HepG2 (cell line): ENCODE results near the gene THOP1. TPM values are rescaled to one million over a fixed set of nuclear protein-coding genes. Genes with fewer than 3 reads are reported as not detected.

Experiments
- HMG20B ChIP-seq: conservative IDR thresholded peaks from 2 replicates; pipeline ENCODE4 v1.6.1; 2016; ENCODE audit warnings: missing genetic modification reagents, missing compliant biosample characterization
- MTF1 ChIP-seq: sonication (generic); formaldehyde crosslinking; IDR thresholded peaks from 2 replicates; pipeline ENCODE4 v1.5.0; 2020; ENCODE audit warnings: missing genetic modification reagents
- NKX3-1 ChIP-seq: sonication (generic); formaldehyde crosslinking; IDR thresholded peaks from 2 replicates; pipeline ENCODE4 v1.5.0; 2020; ENCODE audit warnings: missing genetic modification reagents
- PHB2 ChIP-seq: fragments of 450-650 bp; IDR thresholded peaks from 2 replicates; pipeline ENCODE4 v1.6.1; 2018; ENCODE audit not compliant: partially characterized antibody
- RERE ChIP-seq: IDR thresholded peaks from 2 replicates; pipeline ENCODE4 v1.6.1; 2016; ENCODE audit warnings: low read depth, missing genetic modification reagents, missing compliant biosample characterization
- SIN3B ChIP-seq: fragments of 150-350 bp; IDR thresholded peaks from 2 replicates; pipeline ENCODE4 v1.6.1; 2014; ENCODE audit warnings: low read length
- SMARCE1 ChIP-seq: fragments of 450-650 bp; IDR thresholded peaks from 2 replicates; pipeline ENCODE4 v1.6.1; 2017; ENCODE audit warnings: borderline replicate concordance
- SNAPC2 ChIP-seq: sonication (generic); formaldehyde crosslinking; IDR thresholded peaks from 2 replicates; pipeline ENCODE4 v1.8.1; 2022; ENCODE audit warnings: mild to moderate bottlenecking, missing genetic modification reagents
- STAT5B ChIP-seq: sonication (generic); formaldehyde crosslinking; IDR thresholded peaks from 2 replicates; pipeline ENCODE4 v1.4.0; 2020; ENCODE audit warnings: missing genetic modification reagents
- TMF1 ChIP-seq: sonication (generic); formaldehyde crosslinking; IDR thresholded peaks from 2 replicates; pipeline ENCODE4 v1.8.1; 2022; ENCODE audit warnings: low read depth, missing genetic modification reagents
- TRIM22 ChIP-seq: fragments of 450-650 bp; IDR thresholded peaks from 2 replicates; pipeline ENCODE4 v1.6.1; 2017
- ZNF225 ChIP-seq: sonication (generic); formaldehyde crosslinking; IDR thresholded peaks from 2 replicates; pipeline ENCODE4 v1.4.0; 2020; ENCODE audit warnings: mild to moderate bottlenecking, missing genetic modification reagents
- ZNF260 ChIP-seq: sonication (generic); formaldehyde crosslinking; IDR thresholded peaks from 2 replicates; pipeline ENCODE4 v1.4.0; 2020; ENCODE audit warnings: missing genetic modification reagents, low read depth, mild to moderate bottlenecking, borderline replicate concordance
- ZNF710 ChIP-seq: sonication (generic); formaldehyde crosslinking; IDR thresholded peaks from 2 replicates; pipeline ENCODE4 v1.5.0; 2020; ENCODE audit warnings: mild to moderate bottlenecking, missing genetic modification reagents, borderline replicate concordance
- ZNF83 ChIP-seq: sonication (generic); formaldehyde crosslinking; IDR thresholded peaks from 2 replicates; pipeline ENCODE4 v1.4.0; 2020; ENCODE audit warnings: missing genetic modification reagents, mild to moderate bottlenecking, borderline replicate concordance
- ZNF878 ChIP-seq: sonication (generic); formaldehyde crosslinking; IDR thresholded peaks from 2 replicates; pipeline ENCODE4 v1.8.1; 2023; ENCODE audit warnings: mild to moderate bottlenecking, missing genetic modification reagents, moderate library complexity
- polyA plus RNA-seq, 8 experiments: library from polyadenylated mRNA; depleted of rRNA in 3 of 8; stranded (reverse) in 7 of 8; unstranded in 1 of 8; fragments of >200 nt; fragmentation: Illumina TruSeq in 4 of 8; extraction: Trizol in 4 of 8; gene quantifications; 2 replicates each; pipeline versions ENCODE4 v1.2.1 to v1.2.3, GENCODE V29; 2011 to 2016; ENCODE audit warnings: low read depth in 4 of 8, missing spikeins in 1 of 8, mixed read lengths in 1 of 8; ENCODE audit not compliant: insufficient read depth in 1 of 8
- total RNA-seq, 5 experiments: library from RNA; depleted of rRNA; stranded (reverse); fragments of >200 nt; fragmentation: Illumina TruSeq; extraction: Trizol; gene quantifications; 2 replicates each; pipeline ENCODE4 v1.2.3, GENCODE V29; 2016; ENCODE audit warnings: low read depth in 1 of 5
- TF ChIP-seq, protein P1 (sequence below): sonication (generic); formaldehyde crosslinking; IDR thresholded peaks from 2 replicates; pipeline ENCODE4 v1.4.0; 2020; ENCODE audit warnings: missing genetic modification reagents
- TF ChIP-seq, protein P2 (sequence below): sonication (generic); formaldehyde crosslinking; IDR thresholded peaks from 2 replicates; pipeline ENCODE4 v1.4.0; 2020; ENCODE audit warnings: mild to moderate bottlenecking, missing genetic modification reagents, borderline replicate concordance

The THOP1 gene
- total and polyA plus RNA-seq, 2 of the 13 experiments (the other 11 are each of a cell fraction or from before 2014, with no cell fraction given): 74.4 to 116 TPM

DNA sequence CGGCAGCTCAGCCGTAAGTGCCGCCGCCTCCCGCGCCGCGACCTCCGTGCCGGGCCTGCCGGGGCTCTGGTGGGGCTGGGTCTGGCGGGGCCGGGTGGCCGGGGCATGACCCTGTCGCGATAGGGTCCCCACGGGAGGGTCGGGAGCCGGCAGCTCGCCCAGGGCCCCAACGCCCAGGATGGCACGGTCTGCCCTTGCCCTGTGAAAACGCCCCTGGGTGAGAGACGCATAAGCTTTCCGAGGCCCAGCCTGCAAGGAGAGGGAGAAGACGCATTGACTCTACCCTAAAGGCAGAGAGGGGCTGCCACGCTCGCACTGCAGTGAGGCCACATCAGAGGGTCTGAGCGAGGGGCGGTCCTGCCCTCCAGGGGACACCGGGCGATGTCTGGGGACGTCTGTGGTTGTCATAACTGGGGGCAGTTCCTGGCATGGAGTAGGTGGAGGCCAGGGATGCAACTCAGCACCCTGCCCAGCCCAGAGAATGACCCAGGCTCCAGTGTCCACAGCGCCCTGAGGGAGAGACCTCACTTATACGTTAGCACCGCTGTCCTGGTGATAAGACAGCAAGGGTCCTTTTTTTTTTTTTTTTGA lies 34.9 kb downstream of the THOP1 start (continued):
- no peak for TF ChIP-seq ZNF710 (CRISPR knock-in tag)
- TF ChIP-seq ZNF878: no peak
- no peak for TF ChIP-seq MTF1 (CRISPR knock-in tag)
- TF ChIP-seq PHB2: no peak
- TF ChIP-seq HMG20B (CRISPR knock-in tag): no peak
- no peak for TF ChIP-seq SMARCE1
- TF ChIP-seq STAT5B: no peak
- TF ChIP-seq TMF1: peak; percentile 11; the same call in 1 of the 2 replicates
- 0 out of 2 replicates have a peak, but pooled peaks have one; percentile 38 for TF ChIP-seq ZNF83 (CRISPR knock-in tag)
- no peak for TF ChIP-seq ZNF260 (CRISPR knock-in tag)
- TF ChIP-seq SIN3B: no peak
- no peak for TF ChIP-seq NKX3-1 (CRISPR knock-in tag)
- no peak for TF ChIP-seq ZNF225 (CRISPR knock-in tag)
- TF ChIP-seq, protein P1, sequence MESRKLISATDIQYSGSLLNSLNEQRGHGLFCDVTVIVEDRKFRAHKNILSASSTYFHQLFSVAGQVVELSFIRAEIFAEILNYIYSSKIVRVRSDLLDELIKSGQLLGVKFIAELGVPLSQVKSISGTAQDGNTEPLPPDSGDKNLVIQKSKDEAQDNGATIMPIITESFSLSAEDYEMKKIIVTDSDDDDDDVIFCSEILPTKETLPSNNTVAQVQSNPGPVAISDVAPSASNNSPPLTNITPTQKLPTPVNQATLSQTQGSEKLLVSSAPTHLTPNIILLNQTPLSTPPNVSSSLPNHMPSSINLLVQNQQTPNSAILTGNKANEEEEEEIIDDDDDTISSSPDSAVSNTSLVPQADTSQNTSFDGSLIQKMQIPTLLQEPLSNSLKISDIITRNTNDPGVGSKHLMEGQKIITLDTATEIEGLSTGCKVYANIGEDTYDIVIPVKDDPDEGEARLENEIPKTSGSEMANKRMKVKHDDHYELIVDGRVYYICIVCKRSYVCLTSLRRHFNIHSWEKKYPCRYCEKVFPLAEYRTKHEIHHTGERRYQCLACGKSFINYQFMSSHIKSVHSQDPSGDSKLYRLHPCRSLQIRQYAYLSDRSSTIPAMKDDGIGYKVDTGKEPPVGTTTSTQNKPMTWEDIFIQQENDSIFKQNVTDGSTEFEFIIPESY (CRISPR knock-in tag): peak; percentile 33; the same call in 1 of the 2 replicates
- TF ChIP-seq, protein P2, sequence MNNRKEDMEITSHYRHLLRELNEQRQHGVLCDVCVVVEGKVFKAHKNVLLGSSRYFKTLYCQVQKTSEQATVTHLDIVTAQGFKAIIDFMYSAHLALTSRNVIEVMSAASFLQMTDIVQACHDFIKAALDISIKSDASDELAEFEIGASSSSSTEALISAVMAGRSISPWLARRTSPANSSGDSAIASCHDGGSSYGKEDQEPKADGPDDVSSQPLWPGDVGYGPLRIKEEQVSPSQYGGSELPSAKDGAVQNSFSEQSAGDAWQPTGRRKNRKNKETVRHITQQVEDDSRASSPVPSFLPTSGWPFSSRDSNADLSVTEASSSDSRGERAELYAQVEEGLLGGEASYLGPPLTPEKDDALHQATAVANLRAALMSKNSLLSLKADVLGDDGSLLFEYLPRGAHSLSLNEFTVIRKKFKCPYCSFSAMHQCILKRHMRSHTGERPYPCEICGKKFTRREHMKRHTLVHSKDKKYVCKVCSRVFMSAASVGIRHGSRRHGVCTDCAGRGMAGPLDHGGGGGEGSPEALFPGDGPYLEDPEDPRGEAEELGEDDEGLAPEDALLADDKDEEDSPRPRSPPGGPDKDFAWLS (CRISPR knock-in tag): no peak
- no peak for TF ChIP-seq RERE (CRISPR knock-in tag)
- no peak for TF ChIP-seq SNAPC2
- TF ChIP-seq TRIM22: no peak
